ENCODE results near the gene PACRG.

Gene PACRG

GRCh38 chr6:163197839-163198238 lies 470.1 kb downstream of the PACRG start (continued):
- no peak for TF ChIP-seq ZFP3 (CRISPR knock-in tag; IDR thresholded peaks at IDR 0.05)

- TF ChIP-seq BACH2 (CRISPR knock-in tag; IDR thresholded peaks at IDR 0.05; ENCODE audit: borderline replicate concordance) (no peak), CREB5 (CRISPR knock-in tag; IDR thresholded peaks at IDR 0.05; ENCODE audit: low read depth) (no peak)
- ATAC-seq: no peak
These were observed 470.6 kb downstream of the PACRG start for GRCh38 chr6:163198396-163198795.

GRCh38 chr6:163199371-163199770 lies 471.6 kb downstream of the PACRG start:
- TF ChIP-seq PPARA (CRISPR knock-in tag; IDR thresholded peaks at IDR 0.05; ENCODE audit: borderline replicate concordance) (no peak), POU6F1 (CRISPR knock-in tag; IDR thresholded peaks at IDR 0.05; ENCODE audit: borderline replicate concordance, low read depth) (no peak), ESRRG (CRISPR knock-in tag; IDR thresholded peaks at IDR 0.05) (no peak), CSRNP3 (CRISPR knock-in tag; IDR thresholded peaks at IDR 0.05) (no peak), RARB (CRISPR knock-in tag; IDR thresholded peaks at IDR 0.05) (no peak), ZNF70 (CRISPR knock-in tag; IDR thresholded peaks at IDR 0.05) (no peak), ZNF565 (CRISPR knock-in tag; conservative IDR thresholded peaks at IDR 0.05; ENCODE audit: low read depth) (no peak), CSDC2 (CRISPR knock-in tag; IDR thresholded peaks at IDR 0.05) (no peak), OSR1 (CRISPR knock-in tag; IDR thresholded peaks at IDR 0.05) (no peak), CREB5 (CRISPR knock-in tag; IDR thresholded peaks at IDR 0.05; ENCODE audit: low read depth) (no peak), ZFP30 (CRISPR knock-in tag; IDR thresholded peaks at IDR 0.05) (no peak), SNAI2 (CRISPR knock-in tag; IDR thresholded peaks at IDR 0.05) (no peak), TOX (CRISPR knock-in tag; IDR thresholded peaks at IDR 0.05; ENCODE audit: borderline replicate concordance) (no peak), ZNF8 (CRISPR knock-in tag; IDR thresholded peaks at IDR 0.05) (no peak), PATZ1 (CRISPR knock-in tag; IDR thresholded peaks at IDR 0.05; ENCODE audit: borderline replicate concordance) (no peak), ZFP3 (CRISPR knock-in tag; IDR thresholded peaks at IDR 0.05) (no peak), ISL1 (CRISPR knock-in tag; IDR thresholded peaks at IDR 0.05) (no peak)
- ATAC-seq: no peak

- TF ChIP-seq ZFP3 (CRISPR knock-in tag; IDR thresholded peaks at IDR 0.05) (no peak), GLIS3 (CRISPR knock-in tag; IDR thresholded peaks at IDR 0.05) (no peak), ZNF565 (CRISPR knock-in tag; conservative IDR thresholded peaks at IDR 0.05; ENCODE audit: low read depth) (no peak), TOX (CRISPR knock-in tag; IDR thresholded peaks at IDR 0.05; ENCODE audit: borderline replicate concordance) (no peak), POU6F1 (CRISPR knock-in tag; IDR thresholded peaks at IDR 0.05; ENCODE audit: borderline replicate concordance, low read depth) (no peak), TSHZ2 (CRISPR knock-in tag; IDR thresholded peaks at IDR 0.05) (no peak), CREB5 (CRISPR knock-in tag; IDR thresholded peaks at IDR 0.05; ENCODE audit: low read depth) (no peak)
- no peak for ATAC-seq
These were observed 472.5 kb downstream of the PACRG start for GRCh38 chr6:163200289-163200688.
